BLaER1 treated with 17β-estradiol and CSF1 and Interleukin-3, amounts not matched to agents 10 nM and 100 nM (cell line): ENCODE data around the gene MAML3.
A peak's percentile ranks its signal among the peaks of the same experiment; 100 is the strongest.

Experiments used
- H3K27ac ChIP-seq, 11 experiments: shearing (Covaris generic); formaldehyde crosslinking; 2 replicates each; pipeline ENCODE4 v1.8.1; 2022
- H3K27me3 ChIP-seq, 11 experiments: shearing (Covaris generic); formaldehyde crosslinking; 2 replicates each; pipeline ENCODE4 v1.8.1; 2022
- H3K36me3 ChIP-seq, 11 experiments: shearing (Covaris generic); formaldehyde crosslinking; 2 replicates each; pipeline ENCODE4 v1.8.1; 2022
- H3K4me1 ChIP-seq, 10 experiments: shearing (Covaris generic); formaldehyde crosslinking; 2 replicates each; pipeline ENCODE4 v1.8.1; 2022
- H3K4me2 ChIP-seq, 11 experiments: shearing (Covaris generic); formaldehyde crosslinking; 2 replicates each; pipeline ENCODE4 v1.8.1; 2022
- H3K4me3 ChIP-seq, 10 experiments: shearing (Covaris generic); formaldehyde crosslinking; 2 replicates each; pipeline ENCODE4 v1.8.1; 2022
- H3K9ac ChIP-seq, 11 experiments: shearing (Covaris generic); formaldehyde crosslinking; 2 replicates each; pipeline ENCODE4 v1.8.1; 2022
- H3K9me3 ChIP-seq, 11 experiments: shearing (Covaris generic); formaldehyde crosslinking; replicated peaks in 1 of 11; 2 replicates each; pipeline ENCODE4 v1.8.1; 2022
- H4K20me1 ChIP-seq, 11 experiments: shearing (Covaris generic); formaldehyde crosslinking; 2 replicates each; pipeline ENCODE4 v1.8.1; 2022
- Cebpa-rat ChIP-seq, 11 experiments: shearing (Covaris generic); IDR thresholded peaks; 2 replicates each; pipeline ENCODE4 v1.8.1; 2022

MAML3 gene

GRCh38 chr4:140065393-140065792 is 88.6 kb downstream of the MAML3 start:
- Histone ChIP-seq H3K36me3 (no peaks in the 10 kb centered on the region), H4K20me1 (peaks cover 0 to 76% (median 16%) of the 10 kb centered on the region in 11 experiments; a peak in 13 of 22 replicates), H3K27ac (no peak overlapping the region), H3K4me1 (peaks cover 16 to 43% (median 25%) of the 10 kb centered on the region in 10 experiments), H3K27me3 (no peaks in the 10 kb centered on the region), H3K4me2 (no peak overlapping the region), H3K9me3 (no peaks in the 10 kb centered on the region), H3K9ac (no peak overlapping the region), H3K4me3 (no peak overlapping the region)
- no peak for TF ChIP-seq Cebpa-rat (IDR thresholded peaks at IDR 0.05)

GRCh38 chr4:140061659-140062289 is 92.2 kb downstream of the MAML3 start:
- Histone ChIP-seq H3K36me3 (no peaks in the 10 kb centered on the region), H3K27me3 (no peaks in the 10 kb centered on the region), H3K4me1 (peaks cover 32 to 50% (median 38%) of the 10 kb centered on the region in 10 experiments), H3K9ac (no peak overlapping the region), H4K20me1 (peaks cover 0 to 45% (median 6%) of the 10 kb centered on the region in 11 experiments; a peak in 11 of 22 replicates), H3K4me3 (no peak overlapping the region), H3K9me3 (no peaks in the 10 kb centered on the region), H3K4me2 (peak overlapping the region; percentile 1 to 29 (median 13); a peak in 13 of 22 replicates), H3K27ac (0 out of 22 replicates have a peak overlapping the region, but pooled peaks of 1 of the 11 experiments have one; percentile 8)
- no peak for TF ChIP-seq Cebpa-rat (IDR thresholded peaks at IDR 0.05)

DNA sequence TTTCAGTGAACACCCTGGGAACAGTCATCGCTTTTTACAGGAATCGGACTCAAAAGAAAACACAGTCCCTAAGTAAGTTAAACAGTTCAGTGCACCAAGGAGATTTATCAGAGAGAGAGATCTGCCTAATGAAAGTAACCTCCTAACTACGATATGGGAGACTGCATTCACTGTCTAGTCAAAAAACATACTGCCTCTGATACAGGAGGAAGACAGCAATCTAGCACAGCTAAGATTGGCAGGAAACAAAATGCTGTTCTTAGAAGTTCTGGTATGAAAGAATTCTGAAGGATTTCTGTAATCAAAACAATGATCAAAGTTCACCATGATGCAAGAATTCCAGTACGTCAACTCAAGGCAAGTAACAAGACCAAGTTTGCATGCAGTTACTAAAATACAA is 92.8 kb downstream of the MAML3 start:
- no peak overlapping the region for H3K27ac ChIP-seq
- no peaks in the 10 kb centered on the region for H3K36me3 ChIP-seq
- TF ChIP-seq Cebpa-rat (IDR thresholded peaks at IDR 0.05), result no peak
- no peak overlapping the region for H3K4me3 ChIP-seq
- H3K27me3 ChIP-seq, result no peaks in the 10 kb centered on the region
- peaks cover 32 to 56% (median 42%) of the 10 kb centered on the region in 10 experiments for H3K4me1 ChIP-seq
- peak overlapping the region; percentile 1 to 29 (median 13); a peak in 13 of 22 replicates for H3K4me2 ChIP-seq
- H3K9ac ChIP-seq, result no peak overlapping the region
- H4K20me1 ChIP-seq, result peaks cover 0 to 40% (median 3%) of the 10 kb centered on the region in 11 experiments; a peak in 9 of 22 replicates
- no peaks in the 10 kb centered on the region for H3K9me3 ChIP-seq

GRCh38 chr4:140059159-140059558 is 94.8 kb downstream of the MAML3 start:
- Histone ChIP-seq H3K4me1 (peaks cover 52 to 77% (median 61%) of the 10 kb centered on the region in 10 experiments), H3K36me3 (no peaks in the 10 kb centered on the region), H4K20me1 (peaks cover 0 to 19% (median 0%) of the 10 kb centered on the region in 11 experiments; a peak in 4 of 22 replicates), H3K27me3 (no peaks in the 10 kb centered on the region), H3K9me3 (no peaks in the 10 kb centered on the region), H3K4me2 (peak overlapping the region in 5 of 11 experiments; percentile 23 to 38 (median 28); a peak in 9 of 22 replicates), H3K4me3 (no peak overlapping the region), H3K27ac (no peak overlapping the region), H3K9ac (no peak overlapping the region)
- TF ChIP-seq Cebpa-rat (IDR thresholded peaks at IDR 0.05), result no peak

GRCh38 chr4:140057701-140058100 is 96.3 kb downstream of the MAML3 start:
- TF ChIP-seq Cebpa-rat (IDR thresholded peaks at IDR 0.05), result no peak
- H3K27me3 ChIP-seq, result no peaks in the 10 kb centered on the region
- H3K4me3 ChIP-seq, result no peak overlapping the region
- peaks cover 0 to 5% (median 0%) of the 10 kb centered on the region in 11 experiments; a peak in 2 of 22 replicates for H4K20me1 ChIP-seq
- peak overlapping the region in 2 of 11 experiments; percentile 16 to 29; a peak in 1 of 22 replicates for H3K9ac ChIP-seq
- H3K4me1 ChIP-seq, result peaks cover 66 to 86% (median 75%) of the 10 kb centered on the region in 10 experiments
- no peaks in the 10 kb centered on the region for H3K36me3 ChIP-seq
- no peaks in the 10 kb centered on the region for H3K9me3 ChIP-seq
- peak overlapping the region in 9 of 11 experiments; percentile 6 to 60 (median 51); a peak in 16 of 22 replicates for H3K27ac ChIP-seq
- H3K4me2 ChIP-seq, result peak overlapping the region; percentile 29 to 79 (median 64)

DNA sequence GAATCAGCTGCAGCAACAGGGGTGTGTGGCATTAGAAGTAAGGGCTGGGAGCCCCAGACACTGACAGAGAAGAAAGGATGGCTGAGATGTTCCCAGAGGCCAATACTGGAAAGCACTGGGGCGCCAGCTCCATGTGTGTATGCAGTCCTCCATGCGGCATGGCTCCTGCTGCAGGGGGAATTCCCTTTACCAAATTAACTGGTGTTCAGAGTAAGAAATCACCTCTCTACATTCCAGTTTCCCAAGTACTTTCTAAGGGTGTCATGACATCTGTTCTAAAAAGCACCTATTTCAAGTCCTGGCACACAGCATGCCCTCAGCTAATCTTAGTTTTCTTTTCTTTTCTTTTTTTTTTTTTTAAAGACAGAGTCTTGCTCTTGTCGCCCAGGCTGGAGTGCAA is 98.0 kb downstream of the MAML3 start:
- no peaks in the 10 kb centered on the region for H3K9me3 ChIP-seq
- TF ChIP-seq Cebpa-rat (IDR thresholded peaks at IDR 0.05), result no peak
- no peaks in the 10 kb centered on the region for H3K36me3 ChIP-seq
- H3K27ac ChIP-seq, result peak overlapping the region in 2 of 11 experiments; percentile 4 to 6; a peak in 1 of 22 replicates
- H3K4me1 ChIP-seq, result peaks cover 52 to 88% (median 78%) of the 10 kb centered on the region in 10 experiments
- H3K27me3 ChIP-seq, result no peaks in the 10 kb centered on the region
- peak overlapping the region in 9 of 11 experiments; percentile 14 to 89 (median 69); a peak in 14 of 22 replicates for H3K4me2 ChIP-seq
- H4K20me1 ChIP-seq, result no peaks in the 10 kb centered on the region; a peak in 2 of 22 replicates
- H3K9ac ChIP-seq, result no peak overlapping the region
- no peak overlapping the region for H3K4me3 ChIP-seq

DNA sequence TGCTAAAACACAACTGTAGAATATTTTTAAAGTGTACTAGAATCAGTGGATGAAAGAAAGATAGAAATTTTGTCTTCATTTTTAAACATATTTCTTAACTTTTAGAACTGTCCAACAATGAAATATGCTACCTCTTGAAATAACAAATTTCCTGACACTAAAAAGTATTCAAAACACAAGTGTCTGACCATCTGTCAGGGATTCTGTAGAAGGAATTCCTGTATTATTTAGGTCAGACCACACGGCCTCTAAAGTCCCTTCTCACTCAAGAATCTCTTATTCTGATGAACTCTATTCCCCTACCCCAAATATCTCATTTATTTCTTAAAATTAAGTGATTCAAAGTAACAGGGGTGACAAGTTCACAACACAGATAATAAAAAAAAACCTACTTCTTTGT is 99.1 kb downstream of the MAML3 start:
- Histone ChIP-seq H3K9ac (peak overlapping the region in 4 of 11 experiments; percentile 47 to 73 (median 59); a peak in 5 of 22 replicates), H4K20me1 (no peaks in the 10 kb centered on the region; a peak in 2 of 22 replicates), H3K27me3 (no peaks in the 10 kb centered on the region), H3K4me1 (peaks cover 61 to 97% (median 88%) of the 10 kb centered on the region in 10 experiments), H3K27ac (peak overlapping the region; percentile 52 to 83 (median 72); a peak in 14 of 22 replicates), H3K4me2 (peak overlapping the region; percentile 69 to 89 (median 75); a peak in 21 of 22 replicates), H3K9me3 (no peaks in the 10 kb centered on the region), H3K4me3 (no peak overlapping the region; a peak in 1 of 20 replicates), H3K36me3 (no peaks in the 10 kb centered on the region)
- TF ChIP-seq Cebpa-rat (IDR thresholded peaks at IDR 0.05), result no peak

DNA sequence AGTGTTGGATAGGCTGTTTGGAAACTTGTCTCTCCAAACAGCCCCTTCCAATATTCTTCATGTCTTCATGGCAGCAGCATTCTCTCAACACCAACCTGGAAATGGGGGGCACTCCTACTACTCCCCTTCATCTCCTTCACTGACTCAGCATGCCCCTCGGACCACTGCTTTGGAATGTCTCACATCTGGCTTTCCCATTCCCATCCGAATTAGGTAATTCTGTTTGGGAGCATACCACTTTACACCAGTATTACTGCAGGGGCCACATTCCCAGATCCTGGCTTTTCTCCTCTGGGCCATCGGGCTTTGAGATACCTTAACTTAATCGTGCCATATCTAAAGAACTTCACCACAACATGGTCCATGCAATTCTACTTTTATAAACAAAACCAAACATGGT is 100.8 kb downstream of the MAML3 start:
- H3K4me2 ChIP-seq, result peak overlapping the region; percentile 69 to 89 (median 75)
- H4K20me1 ChIP-seq, result no peaks in the 10 kb centered on the region; a peak in 1 of 22 replicates
- H3K9ac ChIP-seq, result no peak overlapping the region
- peak overlapping the region in 8 of 11 experiments; percentile 18 to 83 (median 74); a peak in 10 of 22 replicates for H3K27ac ChIP-seq
- H3K27me3 ChIP-seq, result no peaks in the 10 kb centered on the region
- no peaks in the 10 kb centered on the region for H3K36me3 ChIP-seq
- no peak overlapping the region for H3K4me3 ChIP-seq
- H3K4me1 ChIP-seq, result peaks cover 77 to 100% (median 93%) of the 10 kb centered on the region in 10 experiments
- TF ChIP-seq Cebpa-rat (IDR thresholded peaks at IDR 0.05), result no peak
- H3K9me3 ChIP-seq, result no peaks in the 10 kb centered on the region

- no peak overlapping the region; a peak in 1 of 22 replicates for H3K27ac ChIP-seq
- no peak for TF ChIP-seq Cebpa-rat (IDR thresholded peaks at IDR 0.05)
- peaks cover 76 to 100% (median 93%) of the 10 kb centered on the region in 10 experiments for H3K4me1 ChIP-seq
- no peak overlapping the region for H3K4me3 ChIP-seq
- H3K36me3 ChIP-seq, result no peaks in the 10 kb centered on the region
- no peaks in the 10 kb centered on the region for H3K27me3 ChIP-seq
- no peaks in the 10 kb centered on the region; a peak in 1 of 22 replicates for H4K20me1 ChIP-seq
- H3K9ac ChIP-seq, result no peak overlapping the region
- no peaks in the 10 kb centered on the region for H3K9me3 ChIP-seq
- peak overlapping the region in 6 of 11 experiments; percentile 1 to 89 (median 81); a peak in 7 of 22 replicates for H3K4me2 ChIP-seq
These were observed 101.9 kb downstream of the MAML3 start for GRCh38 chr4:140052050-140052449.
